Epidermal melanocyte (primary cell): ENCODE results near the gene VPS29.
A peak's percentile ranks its signal among the peaks of the same experiment; 100 is the strongest.
"Not testable (repeated sequence)": the region's sequence is repeated elsewhere in the genome, so short reads cannot be mapped to it uniquely, and the experiment has no call there.

Experiments used
- DNase-seq: peaks from one replicate; pipeline ENCODE4 v3.0.0; 2011; ENCODE audit warnings: low spot score; ENCODE audit not compliant: insufficient read length

Gene VPS29

GRCh38 chr12:110528277-110528839 lies 26.4 kb upstream of the VPS29 start:
- DNase-seq: no peak

GRCh38 chr12:110520876-110521712 lies 19.2 kb upstream of the VPS29 start:
- not testable (repeated sequence) for DNase-seq

- not testable (repeated sequence) for DNase-seq
These were observed 16.1 kb upstream of the VPS29 start for GRCh38 chr12:110518014-110518413.

GRCh38 chr12:110516995-110517394 lies 15.1 kb upstream of the VPS29 start:
- no peak for DNase-seq

GRCh38 chr12:110514363-110514762 lies 12.5 kb upstream of the VPS29 start:
- DNase-seq: no peak

- no peak for DNase-seq
These were observed 11.9 kb upstream of the VPS29 start for GRCh38 chr12:110513842-110514241.

- DNase-seq: no peak
These were observed 6.2 kb upstream of the VPS29 start for GRCh38 chr12:110508071-110508586.

GRCh38 chr12:110505332-110505731 lies 3.4 kb upstream of the VPS29 start:
- DNase-seq: no peak

GRCh38 chr12:110503432-110503831 lies 1.5 kb upstream of the VPS29 start:
- DNase-seq: no peak

- DNase-seq: no peak
These were observed 536 bp downstream of the VPS29 start for GRCh38 chr12:110501399-110501751.

GRCh38 chr12:110498984-110499706 lies 2.8 kb downstream of the VPS29 start:
- no peak for DNase-seq

- no peak for DNase-seq
These were observed 26.5 kb downstream of the VPS29 start for GRCh38 chr12:110475426-110475825.

- DNase-seq: peak; percentile 92
These were observed 33.5 kb downstream of the VPS29 start, which contains the start of the genes FAM216A and GPN3 for GRCh38 chr12:110468214-110469048. FAM216A (plus strand) TSS chr12:110468845; CDS start chr12:110468876, 31 bp downstream. GPN3 (minus strand) TSS chr12:110468257; CDS start chr12:110468203, 54 bp downstream.

GRCh38 chr12:110467847-110468213 lies 34.1 kb downstream of the VPS29 start:
- DNase-seq: no peak

- DNase-seq: no peak
These were observed 35.1 kb downstream of the VPS29 start for GRCh38 chr12:110466791-110467190.

- DNase-seq: not testable (repeated sequence)
These were observed 36.1 kb downstream of the VPS29 start for GRCh38 chr12:110465765-110466164.

GRCh38 chr12:110465024-110465423 lies 36.9 kb downstream of the VPS29 start:
- no peak for DNase-seq

GRCh38 chr12:110461189-110461588 lies 40.7 kb downstream of the VPS29 start:
- DNase-seq: not testable (repeated sequence)

GRCh38 chr12:110458756-110459155 lies 43.2 kb downstream of the VPS29 start:
- DNase-seq: no peak

GRCh38 chr12:110453569-110454296 lies 48.2 kb downstream of the VPS29 start:
- no peak for DNase-seq
